Measurements from ENCODE around the gene SLC17A8. TPM values are rescaled to one million over a fixed set of nuclear protein-coding genes. Genes with fewer than 3 reads are reported as not detected.

Gene SLC17A8
- total RNA-seq, 4 donors from 2014 or later, result not detected

DNA sequence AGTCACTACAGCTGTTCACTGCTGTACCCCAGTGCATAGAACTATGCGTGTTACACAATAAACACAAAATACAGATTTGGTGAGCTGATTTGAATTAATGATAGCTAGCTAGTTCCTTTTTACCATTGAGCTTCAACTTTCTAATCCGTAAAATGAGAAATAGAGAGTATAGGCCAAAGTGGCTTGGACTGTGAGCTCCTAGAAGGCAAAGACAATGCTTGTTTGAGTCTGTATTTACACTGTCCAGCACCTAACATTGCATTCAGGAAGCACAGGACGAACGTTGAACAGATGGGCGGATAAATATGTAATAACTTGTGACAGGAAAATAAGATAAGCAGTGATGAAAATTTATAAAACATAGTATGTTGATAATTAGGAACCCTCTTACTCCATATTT lies 31.5 kb downstream of the SLC17A8 start:
- TF ChIP-seq, protein P1, sequence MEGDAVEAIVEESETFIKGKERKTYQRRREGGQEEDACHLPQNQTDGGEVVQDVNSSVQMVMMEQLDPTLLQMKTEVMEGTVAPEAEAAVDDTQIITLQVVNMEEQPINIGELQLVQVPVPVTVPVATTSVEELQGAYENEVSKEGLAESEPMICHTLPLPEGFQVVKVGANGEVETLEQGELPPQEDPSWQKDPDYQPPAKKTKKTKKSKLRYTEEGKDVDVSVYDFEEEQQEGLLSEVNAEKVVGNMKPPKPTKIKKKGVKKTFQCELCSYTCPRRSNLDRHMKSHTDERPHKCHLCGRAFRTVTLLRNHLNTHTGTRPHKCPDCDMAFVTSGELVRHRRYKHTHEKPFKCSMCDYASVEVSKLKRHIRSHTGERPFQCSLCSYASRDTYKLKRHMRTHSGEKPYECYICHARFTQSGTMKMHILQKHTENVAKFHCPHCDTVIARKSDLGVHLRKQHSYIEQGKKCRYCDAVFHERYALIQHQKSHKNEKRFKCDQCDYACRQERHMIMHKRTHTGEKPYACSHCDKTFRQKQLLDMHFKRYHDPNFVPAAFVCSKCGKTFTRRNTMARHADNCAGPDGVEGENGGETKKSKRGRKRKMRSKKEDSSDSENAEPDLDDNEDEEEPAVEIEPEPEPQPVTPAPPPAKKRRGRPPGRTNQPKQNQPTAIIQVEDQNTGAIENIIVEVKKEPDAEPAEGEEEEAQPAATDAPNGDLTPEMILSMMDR (IDR thresholded peaks at IDR 0.05), result no peak
- no peak for TF ChIP-seq POLR2A (IDR thresholded peaks at IDR 0.05)
- H3K27me3 ChIP-seq, result no peaks in the 10 kb centered on the region
- intact Hi-C loops (cut with DNase I), result no loop called here
- no peaks in the 10 kb centered on the region for H3K4me1 ChIP-seq
- no peak overlapping the region for H3K27ac ChIP-seq
- no peak overlapping the region for H3K4me3 ChIP-seq
- H3K9me3 ChIP-seq, result no peaks in the 10 kb centered on the region
- WGBS, 2 donors, result 76 to 78% methylated on average over 5 of the region's 5 CpGs
- no peaks in the 10 kb centered on the region for H3K36me3 ChIP-seq
- DNase-seq, result no peak

DNA sequence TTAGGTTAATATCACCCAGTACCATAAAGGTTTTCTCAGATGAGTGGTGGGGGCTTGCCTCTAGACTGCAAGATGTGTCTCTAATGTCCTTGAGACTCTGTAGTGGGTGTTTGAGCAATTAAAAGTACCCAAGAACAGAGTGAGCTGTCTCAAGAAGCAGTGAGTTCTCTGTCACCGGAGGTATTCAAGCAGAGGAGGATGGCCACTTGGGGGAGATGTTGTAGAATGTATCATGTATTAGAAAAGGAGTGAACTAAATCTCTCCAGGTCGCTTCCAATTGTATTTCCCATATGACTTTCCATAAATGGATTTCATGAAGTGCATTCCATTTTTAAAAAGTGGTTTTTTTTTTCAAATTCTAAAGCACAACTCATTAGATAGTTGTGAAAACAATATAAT lies 35.0 kb downstream of the SLC17A8 start:
- H3K4me3 ChIP-seq, result no peak overlapping the region
- H3K27me3 ChIP-seq, result no peaks in the 10 kb centered on the region
- no peaks in the 10 kb centered on the region for H3K4me1 ChIP-seq
- 49 to 65% methylated on average over 2 of the region's 2 CpGs for WGBS, 2 donors
- H3K9me3 ChIP-seq, result no peaks in the 10 kb centered on the region
- H3K36me3 ChIP-seq, result no peaks in the 10 kb centered on the region
- no peak overlapping the region for H3K27ac ChIP-seq
- TF ChIP-seq, protein P1 (IDR thresholded peaks at IDR 0.05), result peak in 1 of 6 experiments; percentile 21
- no peak for TF ChIP-seq POLR2A (IDR thresholded peaks at IDR 0.05)
- no peak for DNase-seq
- intact Hi-C loops (cut with DNase I), result no loop called here

DNA sequence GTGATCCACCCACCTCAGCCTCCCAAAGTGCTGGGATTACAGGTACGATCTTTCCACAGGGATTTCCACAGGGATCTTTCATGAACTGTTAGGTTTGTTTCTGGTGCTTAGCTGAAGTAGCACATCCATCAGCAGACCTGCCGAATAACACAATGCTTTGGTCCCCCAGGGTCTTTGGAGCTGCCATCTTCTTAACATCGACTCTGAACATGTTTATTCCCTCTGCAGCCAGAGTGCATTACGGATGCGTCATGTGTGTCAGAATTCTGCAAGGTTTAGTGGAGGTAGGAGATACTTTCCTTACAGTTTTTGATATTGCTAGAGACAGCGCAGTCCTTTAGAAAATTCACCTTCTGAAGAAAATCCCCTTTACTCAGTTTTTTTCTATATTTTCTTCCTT lies 36.3 kb downstream of the SLC17A8 start:
- Histone ChIP-seq H3K9me3 (no peaks in the 10 kb centered on the region), H3K4me3 (no peak overlapping the region), H3K4me1 (no peaks in the 10 kb centered on the region), H3K27ac (no peak overlapping the region), H3K36me3 (no peaks in the 10 kb centered on the region), H3K27me3 (no peaks in the 10 kb centered on the region)
- WGBS, 2 donors, result 81 to 93% methylated on average over 6 of the region's 6 CpGs
- no peak for DNase-seq
- intact Hi-C loops (cut with DNase I), result no loop called here
- TF ChIP-seq, protein P1 (IDR thresholded peaks at IDR 0.05), result no peak
- no peak for TF ChIP-seq POLR2A (IDR thresholded peaks at IDR 0.05)

DNA sequence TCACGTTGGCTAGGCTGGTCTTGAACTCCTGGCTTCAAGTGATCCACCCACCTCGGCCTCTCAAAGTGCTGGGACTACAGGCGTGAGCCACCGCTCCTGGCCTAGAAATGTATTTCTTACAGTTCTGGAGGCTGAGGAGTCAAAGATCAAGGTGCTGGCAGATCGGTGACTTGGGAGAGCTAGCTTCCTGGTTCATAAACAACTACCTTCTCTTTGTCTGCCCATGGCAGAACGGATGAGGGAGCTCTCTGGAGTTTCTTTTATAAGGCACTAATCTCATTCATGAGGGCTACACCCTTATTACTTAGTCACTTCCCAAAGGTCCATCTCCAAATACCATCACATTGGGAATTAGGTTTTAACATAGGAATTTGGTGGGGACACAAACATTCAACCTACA lies 38.9 kb downstream of the SLC17A8 start:
- no peak for TF ChIP-seq POLR2A (IDR thresholded peaks at IDR 0.05)
- TF ChIP-seq, protein P1 (IDR thresholded peaks at IDR 0.05), result no peak
- intact Hi-C loops (cut with DNase I), result no loop called here
- Histone ChIP-seq H3K27me3 (no peaks in the 10 kb centered on the region), H3K36me3 (no peaks in the 10 kb centered on the region), H3K9me3 (no peaks in the 10 kb centered on the region), H3K4me3 (no peak overlapping the region), H3K27ac (no peak overlapping the region), H3K4me1 (no peaks in the 10 kb centered on the region)
- DNase-seq, result no peak
- WGBS, 2 donors, result 92 to 94% methylated on average over 5 to 6 of the region's 6 CpGs

DNA sequence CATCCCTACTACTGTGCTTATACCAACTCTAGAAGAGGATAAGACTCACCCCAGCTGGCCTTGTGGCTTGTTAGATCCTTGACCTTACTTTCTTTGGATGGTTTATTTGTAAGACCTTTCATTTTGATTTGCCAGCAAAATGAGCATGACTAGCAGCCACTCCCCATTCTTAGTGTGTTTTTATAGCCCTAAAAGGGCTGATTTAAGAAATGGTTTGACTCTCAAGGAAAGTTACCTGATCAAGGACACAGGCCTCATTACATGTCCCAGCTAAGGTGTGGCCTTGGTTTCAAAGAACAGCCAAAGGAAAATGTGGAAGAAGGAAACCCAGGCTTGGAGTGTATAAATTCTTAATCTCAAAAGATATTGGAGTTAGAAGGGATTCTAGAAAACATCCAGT lies 41.4 kb downstream of the SLC17A8 start:
- no peak overlapping the region for H3K27ac ChIP-seq
- H3K9me3 ChIP-seq, result no peaks in the 10 kb centered on the region
- no peaks in the 10 kb centered on the region for H3K36me3 ChIP-seq
- no peaks in the 10 kb centered on the region for H3K27me3 ChIP-seq
- intact Hi-C loops (cut with DNase I), result no loop called here
- no peaks in the 10 kb centered on the region for H3K4me1 ChIP-seq
- H3K4me3 ChIP-seq, result no peak overlapping the region
- no peak for DNase-seq
- TF ChIP-seq, protein P1 (IDR thresholded peaks at IDR 0.05), result no peak
- TF ChIP-seq POLR2A (IDR thresholded peaks at IDR 0.05), result no peak
